Umbilical cord (tissue), 2 donors: ENCODE data around the gene ZC3HAV1L. TPM values are rescaled to one million over a fixed set of nuclear protein-coding genes. Genes with fewer than 3 reads are reported as not detected.
"Not testable (repeated sequence)": the region's sequence is repeated elsewhere in the genome, so short reads cannot be mapped to it uniquely, and the experiment has no call there.

Experiments used
- DNase-seq: peaks from one replicate; pipeline ENCODE4 v3.0.0-alpha.2; 2015; ENCODE audit warnings: low spot score
- total RNA-seq: library from RNA; depleted of rRNA; stranded (reverse); fragments of >200 nt; gene quantifications from one replicate; pipeline ENCODE4 v1.2.3, GENCODE V29; 2014; ENCODE audit warnings: low replicate concordance; ENCODE audit not compliant: insufficient read depth

The ZC3HAV1L gene
- total RNA-seq, 1 donor from 2014 or later: 28.9 TPM

DNA sequence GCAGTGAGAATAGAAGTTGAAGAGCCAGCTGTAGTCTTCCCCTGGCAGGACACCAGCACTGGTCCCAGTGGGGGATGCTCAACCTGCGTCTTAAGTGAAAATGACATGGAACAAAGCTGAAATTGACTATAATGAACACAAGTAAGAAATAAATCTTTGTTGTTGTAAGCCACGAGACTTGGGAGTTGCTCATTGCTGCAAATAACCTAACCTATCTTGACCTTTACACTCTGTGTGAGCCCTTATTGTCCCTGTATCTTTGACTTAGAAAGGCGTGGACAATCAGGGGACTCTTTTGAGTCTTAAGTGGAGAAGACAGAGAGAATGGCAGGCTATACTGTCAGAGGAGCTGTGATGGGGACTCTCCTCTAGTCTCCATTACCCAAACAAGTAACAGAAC is 16.9 kb downstream of the ZC3HAV1L start:
- no peak for DNase-seq

DNA sequence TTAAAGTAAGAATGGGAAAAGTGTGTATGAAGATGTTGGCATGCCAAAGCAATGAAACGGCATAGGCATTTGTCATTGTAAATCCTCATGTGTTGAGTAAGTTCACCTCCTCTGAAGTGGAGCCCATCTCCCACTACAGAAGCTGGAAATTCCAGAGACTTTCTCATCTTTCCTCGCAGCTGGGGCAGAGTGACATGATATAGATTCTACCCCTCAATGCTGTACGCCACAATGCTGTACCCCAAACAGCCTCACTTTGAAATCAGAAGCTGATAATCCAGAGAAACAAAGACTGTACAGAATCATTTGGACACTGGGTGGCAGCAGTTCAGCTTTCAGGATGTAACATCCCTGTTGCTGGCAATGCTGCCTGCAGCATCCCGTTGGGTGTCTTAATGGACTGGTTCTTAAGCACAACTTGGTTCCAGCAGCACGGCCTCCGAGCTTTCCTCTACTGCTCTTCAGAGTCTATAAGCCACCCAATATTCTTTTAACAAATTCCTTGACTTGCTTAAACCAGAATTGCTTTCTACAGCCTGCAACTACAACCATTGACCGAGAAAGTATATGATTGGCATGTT is 18.8 kb downstream of the ZC3HAV1L start:
- DNase-seq: peak; percentile 71

- DNase-seq: no peak
These were observed 24.5 kb downstream of the ZC3HAV1L start for GRCh38 chr7:139011373-139011772.

DNA sequence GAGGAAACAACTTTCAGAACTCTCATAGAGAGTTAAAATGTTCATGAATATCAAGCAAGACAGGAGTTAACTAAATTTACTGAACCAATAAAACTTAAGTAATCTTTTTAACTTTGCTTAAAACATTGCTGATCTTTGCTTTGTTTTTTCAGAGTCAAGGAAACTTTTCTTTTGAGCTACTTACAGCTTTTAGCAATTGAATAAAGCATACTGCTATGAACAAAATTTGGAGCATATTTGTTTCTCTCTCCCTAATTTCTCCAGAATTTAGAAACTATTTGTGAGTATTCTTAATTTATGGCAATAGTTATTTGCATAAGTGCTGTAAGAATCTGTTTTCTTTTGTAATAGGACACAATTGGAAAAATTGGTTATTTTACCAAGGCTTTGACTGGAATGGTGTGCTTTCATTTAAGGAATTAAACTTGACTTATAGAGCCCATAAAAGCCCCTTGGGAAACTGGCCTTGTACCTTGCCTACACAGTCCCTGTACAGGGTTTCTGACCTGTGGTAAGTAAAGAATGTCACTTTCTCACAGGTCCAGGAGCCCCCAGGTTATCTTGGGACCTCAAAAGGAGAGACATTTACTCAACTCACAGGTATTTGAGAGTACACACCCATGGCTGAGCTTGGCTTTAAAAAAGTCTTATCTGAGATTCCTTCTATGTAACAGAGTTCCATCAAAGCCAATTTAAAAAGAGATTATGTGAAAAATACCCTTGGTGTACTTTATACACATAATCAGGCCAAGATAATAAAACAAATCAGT is 31.3 kb downstream of the ZC3HAV1L start:
- DNase-seq: no peak

DNA sequence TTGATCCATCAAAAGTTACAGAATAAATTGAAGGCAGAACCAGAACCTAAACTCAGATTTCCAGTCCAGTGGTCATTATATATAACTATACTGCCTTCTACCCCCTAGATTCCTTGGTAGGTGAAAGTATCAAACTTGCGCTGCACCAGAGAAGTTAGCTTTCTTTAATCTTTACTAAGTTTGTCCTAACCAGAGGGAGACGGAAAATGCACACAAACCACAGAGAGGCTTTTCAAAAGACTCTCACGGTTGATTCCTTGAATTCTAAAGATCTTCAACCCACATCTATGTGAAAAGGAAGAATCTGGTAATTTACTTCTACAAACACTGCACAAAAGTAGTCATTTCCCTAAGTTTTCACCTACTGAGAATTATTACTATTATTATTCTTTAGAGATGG is 36.4 kb downstream of the ZC3HAV1L start:
- DNase-seq: no peak

DNA sequence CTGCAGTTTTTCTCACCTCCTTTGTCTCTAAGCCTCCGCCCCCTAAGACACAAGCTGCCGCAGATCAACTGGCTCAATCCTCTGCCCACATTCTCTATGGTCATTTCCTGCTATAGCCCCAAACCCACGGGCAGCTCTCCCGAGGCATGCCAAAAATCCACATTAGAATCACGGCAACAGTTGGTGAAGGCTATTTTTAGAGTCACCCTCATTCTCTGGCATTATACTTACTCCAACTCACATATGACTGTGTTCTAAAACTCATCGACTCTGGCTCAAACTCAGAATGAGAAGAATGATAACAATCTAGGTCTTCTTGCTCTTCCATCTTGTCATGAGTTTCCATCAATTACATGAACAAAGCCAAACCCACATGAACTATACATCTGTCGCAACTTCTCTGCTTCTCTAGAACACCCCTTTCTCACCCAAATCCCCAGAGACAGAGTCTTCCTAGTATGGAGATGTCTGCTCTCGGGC is 43.8 kb downstream of the ZC3HAV1L start:
- DNase-seq: no peak

- DNase-seq: no peak
These were observed 48.2 kb downstream of the ZC3HAV1L start for GRCh38 chr7:138987686-138988085.

GRCh38 chr7:138982204-138982623 is 53.6 kb downstream of the ZC3HAV1L start:
- DNase-seq: no peak

DNA sequence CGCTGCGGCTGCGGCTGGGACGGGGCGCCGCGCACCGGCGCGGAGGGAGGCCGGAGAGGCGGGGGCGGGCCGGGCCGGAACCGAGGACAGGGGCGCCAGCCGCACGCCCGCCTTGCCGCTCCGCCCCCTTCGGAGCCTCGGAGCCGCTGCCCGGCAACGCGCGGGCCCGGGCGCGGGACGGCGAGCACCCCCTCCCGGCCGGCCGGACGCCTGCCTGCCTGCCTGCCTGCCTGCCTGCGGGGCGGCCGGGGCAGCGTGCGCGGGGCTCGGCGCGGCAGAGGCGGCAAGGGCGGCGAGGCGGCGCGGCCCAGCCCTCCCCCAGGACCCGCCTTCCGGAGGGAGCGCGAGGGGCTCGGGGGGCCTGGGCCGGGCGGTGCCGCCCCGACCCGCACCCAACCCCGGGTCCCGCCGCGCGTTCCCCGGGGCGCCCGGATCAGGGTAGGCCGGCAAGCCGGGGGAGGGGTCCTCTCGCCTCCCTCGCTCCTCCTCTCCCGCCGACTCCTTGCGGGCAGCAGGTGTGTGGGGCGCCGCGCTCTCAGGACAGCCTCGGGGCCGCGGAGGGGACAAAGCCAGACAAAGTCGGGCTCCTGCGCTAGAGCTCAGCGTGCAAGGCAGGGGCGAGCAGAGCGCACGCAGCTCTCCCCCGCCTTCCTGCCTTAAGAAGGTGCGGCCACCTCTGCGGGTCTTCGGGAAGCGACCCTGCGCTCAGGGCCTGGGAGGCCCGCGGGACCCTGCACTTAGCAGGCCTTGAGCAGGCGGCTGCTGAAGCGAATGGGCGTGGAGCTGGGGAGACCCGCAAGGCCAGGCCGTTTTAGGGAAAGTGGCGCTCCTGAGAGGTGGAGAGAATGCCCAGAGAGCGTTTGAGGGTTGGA is 54.3 kb downstream of the ZC3HAV1L start, which contains the start of gene KIAA1549:
KIAA1549 (minus strand) TSS at position 58 of the 872 bp plus-strand sequence. CDS start 120 bp downstream, outside the sequence.
- DNase-seq: peak; percentile 67

GRCh38 chr7:138980563-138981291 is 55.1 kb downstream of the ZC3HAV1L start:
- peak; percentile 27 for DNase-seq

- DNase-seq: no peak
These were observed 55.8 kb downstream of the ZC3HAV1L start for GRCh38 chr7:138979988-138980562.

DNA sequence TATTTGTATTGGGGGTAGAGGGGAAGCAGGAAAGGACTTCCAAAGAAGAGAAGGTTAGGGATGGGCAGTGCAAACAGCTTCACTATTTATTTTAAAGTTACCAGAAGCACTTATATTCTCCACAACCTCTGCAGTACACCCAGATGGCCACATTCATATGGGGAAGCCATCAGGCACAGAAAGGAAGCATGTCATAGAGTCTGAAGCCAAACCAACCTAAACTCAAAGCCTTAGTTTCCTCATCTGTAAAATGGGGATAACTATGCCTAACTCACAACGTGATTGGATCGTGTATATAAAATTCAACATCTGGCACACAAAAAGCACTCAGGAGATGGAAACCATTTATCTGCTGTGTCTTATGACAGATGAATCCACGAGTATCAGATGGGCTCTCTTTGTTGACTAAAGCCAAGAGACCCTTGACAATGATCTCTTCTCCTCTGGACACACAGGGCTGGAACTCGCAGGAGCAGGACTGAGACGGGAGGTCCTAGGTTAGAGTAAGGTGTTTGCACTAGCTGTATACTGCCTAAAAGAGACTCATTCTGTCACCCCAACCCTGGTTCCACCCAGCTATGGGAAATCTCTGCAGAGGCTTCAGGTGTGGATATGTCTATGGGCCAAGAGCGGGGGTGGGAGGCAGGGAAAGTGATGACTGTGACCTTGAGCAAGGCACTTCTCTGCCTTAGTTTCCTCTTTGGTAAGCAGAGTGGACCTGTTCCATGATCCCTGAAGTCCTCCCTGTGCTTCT is 56.4 kb downstream of the ZC3HAV1L start:
- no peak for DNase-seq

DNA sequence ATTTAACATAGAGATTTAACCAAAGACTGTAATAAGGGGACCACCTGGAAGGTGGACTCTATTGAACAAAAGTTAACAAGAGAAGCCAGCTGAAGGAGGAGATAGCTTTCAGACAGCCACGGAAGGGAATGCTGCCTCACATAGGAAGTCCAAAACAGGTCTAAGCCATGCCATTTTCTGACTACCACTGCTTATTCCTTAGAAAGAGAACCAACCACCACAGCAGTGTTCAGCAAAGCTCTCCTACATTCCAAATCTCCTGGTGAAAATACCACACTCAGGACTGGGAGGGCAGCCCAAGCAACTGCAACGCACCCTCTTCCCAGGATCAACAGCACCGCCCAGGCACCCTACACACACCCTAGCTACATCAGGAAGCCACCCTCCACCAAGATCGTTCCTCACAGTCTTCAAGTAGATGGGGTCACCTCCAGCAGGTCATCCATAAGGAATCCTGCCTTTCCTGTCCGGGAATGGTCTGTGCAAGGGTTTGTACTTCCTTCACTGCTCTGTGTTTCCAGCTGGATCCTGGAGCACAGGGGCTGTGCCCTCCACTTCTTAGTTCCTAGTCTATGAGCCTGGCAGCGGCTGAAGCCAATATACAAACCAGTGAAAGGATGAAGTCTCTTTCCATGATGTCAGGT is 57.2 kb downstream of the ZC3HAV1L start:
- DNase-seq: no peak

- DNase-seq: not testable (repeated sequence)
These were observed 59.7 kb downstream of the ZC3HAV1L start for GRCh38 chr7:138976161-138976560.

Other genes starting within 250 kb of the ZC3HAV1L start
- 4.6 TPM for gene TMEM213, start 238.0 kb downstream of the ZC3HAV1L start, total RNA-seq
- gene ATP6V0A4, start 237.8 kb downstream of the ZC3HAV1L start, total RNA-seq: 7.7 TPM
- gene KIAA1549, start 54.7 kb downstream of the ZC3HAV1L start, total RNA-seq: 3.4 TPM
- gene ZC3HAV1, start 73.7 kb upstream of the ZC3HAV1L start, total RNA-seq: 24.1 TPM
- gene UBN2, start 195.2 kb upstream of the ZC3HAV1L start, total RNA-seq: 21.9 TPM